Measurements from ENCODE around the gene GNAI3. TPM values are rescaled to one million over a fixed set of nuclear protein-coding genes. Genes with fewer than 3 reads are reported as not detected.

The GNAI3 gene
- polyA plus RNA-seq, 2 of the 4 experiments (the other 2 are of a cell fraction): 5.3 to 8.7 TPM

DNA sequence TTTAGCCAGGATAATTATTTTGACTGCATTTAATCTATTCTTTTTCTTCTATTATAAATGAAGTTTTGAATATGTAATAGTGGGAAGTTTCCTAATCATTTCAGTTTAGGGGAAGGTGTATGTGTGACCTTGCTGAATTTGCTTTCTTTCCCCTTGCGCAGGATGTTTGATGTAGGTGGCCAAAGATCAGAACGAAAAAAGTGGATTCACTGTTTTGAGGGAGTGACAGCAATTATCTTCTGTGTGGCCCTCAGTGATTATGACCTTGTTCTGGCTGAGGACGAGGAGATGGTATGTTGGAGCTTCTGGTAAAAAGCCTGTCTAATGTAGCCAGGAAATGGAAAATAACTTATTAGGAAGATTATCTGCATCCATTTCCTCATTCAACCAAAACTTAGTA lies 37.6 kb downstream of the GNAI3 start:
- Histone ChIP-seq H3K4me2 (no peak overlapping the region), H3K4me3 (no peak overlapping the region), H3K4me1 (no peaks in the 10 kb centered on the region), H3K27ac (no peak overlapping the region), H3K9me3 (no peaks in the 10 kb centered on the region)
- POLR2A ChIA-PET: no interaction called here
- 93% methylated on average over 3 of the region's 3 CpGs for WGBS (ENCODE audit: missing lambda C conversion rate)
- CTCF ChIA-PET: no interaction called here
- ATAC-seq (no peak), FAIRE-seq (no peak), DNase-seq (ENCODE audit: low read depth in 1 of 2, low spot score in 1 of 2) (no peak)
- TF ChIP-seq MAFK (IDR thresholded peaks at IDR 0.05; ENCODE audit: partially characterized antibody) (no peak), FOSB (CRISPR knock-in tag; IDR thresholded peaks at IDR 0.05) (no peak), KDM1A (IDR thresholded peaks at IDR 0.05; ENCODE audit: low read depth) (no peak), NFE2L2 (conservative IDR thresholded peaks at IDR 0.05; ENCODE audit: low read length) (no peak), FOXS1 (CRISPR knock-in tag; IDR thresholded peaks at IDR 0.05) (no peak), CEBPB (IDR thresholded peaks at IDR 0.05) (no peak), CHD2 (IDR thresholded peaks at IDR 0.05; ENCODE audit: low read length, partially characterized antibody) (no peak), SREBF2 (IDR thresholded peaks at IDR 0.05) (no peak), EHMT2 (IDR thresholded peaks at IDR 0.05; ENCODE audit: low read depth) (no peak), ZSCAN20 (CRISPR knock-in tag; IDR thresholded peaks at IDR 0.05) (no peak), SMC3 (IDR thresholded peaks at IDR 0.05) (no peak), MAZ (IDR thresholded peaks at IDR 0.05; ENCODE audit: borderline replicate concordance, low read depth, low read length) (no peak)
- TF ChIP-seq, protein P1, sequence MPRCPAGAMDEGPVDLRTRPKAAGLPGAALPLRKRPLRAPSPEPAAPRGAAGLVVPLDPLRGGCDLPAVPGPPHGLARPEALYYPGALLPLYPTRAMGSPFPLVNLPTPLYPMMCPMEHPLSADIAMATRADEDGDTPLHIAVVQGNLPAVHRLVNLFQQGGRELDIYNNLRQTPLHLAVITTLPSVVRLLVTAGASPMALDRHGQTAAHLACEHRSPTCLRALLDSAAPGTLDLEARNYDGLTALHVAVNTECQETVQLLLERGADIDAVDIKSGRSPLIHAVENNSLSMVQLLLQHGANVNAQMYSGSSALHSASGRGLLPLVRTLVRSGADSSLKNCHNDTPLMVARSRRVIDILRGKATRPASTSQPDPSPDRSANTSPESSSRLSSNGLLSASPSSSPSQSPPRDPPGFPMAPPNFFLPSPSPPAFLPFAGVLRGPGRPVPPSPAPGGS (IDR thresholded peaks at IDR 0.05): no peak

DNA sequence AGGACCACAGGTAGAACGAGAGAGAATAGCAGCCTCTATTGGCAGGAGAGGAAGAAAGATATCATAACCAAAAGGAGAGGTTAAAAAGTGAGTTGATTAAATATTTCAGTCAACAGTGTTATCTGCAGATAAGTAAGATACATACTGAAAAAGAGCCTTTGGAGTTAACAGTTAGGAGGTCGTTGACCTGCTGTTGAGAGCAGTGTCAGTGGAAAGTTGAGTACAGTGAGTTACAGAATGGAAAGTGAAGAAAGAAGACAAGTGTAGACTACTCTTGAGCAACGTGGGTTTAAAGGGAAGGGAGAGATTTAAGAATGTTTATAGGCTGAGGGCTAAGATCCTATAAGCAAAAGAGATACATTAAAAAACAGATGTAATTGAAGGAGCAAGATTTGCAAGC lies 40.8 kb downstream of the GNAI3 start:
- WGBS (ENCODE audit: missing lambda C conversion rate): 90% methylated on average over 3 of the region's 3 CpGs
- ChIA-PET CTCF (no interaction called here), POLR2A (no interaction called here)
- Histone ChIP-seq H3K4me3 (no peak overlapping the region), H3K4me1 (no peaks in the 10 kb centered on the region), H3K9me3 (no peaks in the 10 kb centered on the region), H3K4me2 (no peak overlapping the region), H3K27ac (no peak overlapping the region)
- ATAC-seq: no peak
- TF ChIP-seq HOXB5 (CRISPR knock-in tag; IDR thresholded peaks at IDR 0.05) (no peak), MAFK (IDR thresholded peaks at IDR 0.05; ENCODE audit: partially characterized antibody) (no peak)
- TF ChIP-seq, protein P2, sequence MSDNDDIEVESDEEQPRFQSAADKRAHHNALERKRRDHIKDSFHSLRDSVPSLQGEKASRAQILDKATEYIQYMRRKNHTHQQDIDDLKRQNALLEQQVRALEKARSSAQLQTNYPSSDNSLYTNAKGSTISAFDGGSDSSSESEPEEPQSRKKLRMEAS (IDR thresholded peaks at IDR 0.05): no peak
- DNase-seq (ENCODE audit: low read depth in 1 of 2, low spot score in 1 of 2): no peak
- no peak for FAIRE-seq

DNA sequence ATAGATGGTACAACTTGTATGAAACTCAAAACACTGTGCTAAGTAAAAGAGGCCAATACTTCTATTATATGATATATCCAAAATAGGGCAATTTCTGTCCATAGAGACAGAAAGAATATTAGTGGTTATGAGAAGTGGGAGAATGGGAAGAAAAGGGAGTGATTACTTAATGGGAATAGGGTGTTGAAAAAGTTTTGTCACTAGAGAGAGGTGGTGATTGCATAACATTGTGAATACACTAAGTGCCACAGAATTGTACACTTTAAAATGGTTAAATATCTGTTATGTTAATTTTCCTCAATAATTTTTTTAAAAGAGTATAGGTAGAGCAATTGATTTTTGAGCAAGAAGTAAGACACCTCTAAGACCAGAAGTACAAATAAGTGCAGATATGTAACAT lies 41.3 kb downstream of the GNAI3 start:
- Histone ChIP-seq H3K4me1 (no peaks in the 10 kb centered on the region), H3K4me2 (no peak overlapping the region), H3K9me3 (no peaks in the 10 kb centered on the region), H3K4me3 (no peak overlapping the region), H3K27ac (no peak overlapping the region)
- FAIRE-seq (no peak), ATAC-seq (no peak), DNase-seq (ENCODE audit: low read depth in 1 of 2, low spot score in 1 of 2) (no peak)
- POLR2A ChIA-PET: no interaction called here
- no peak for TF ChIP-seq EHF (CRISPR knock-in tag; IDR thresholded peaks at IDR 0.05)
- no peak for TF ChIP-seq TFCP2L1 (CRISPR knock-in tag; IDR thresholded peaks at IDR 0.05)
- no peak for TF ChIP-seq ZNF302 (CRISPR knock-in tag; IDR thresholded peaks at IDR 0.05)
- TF ChIP-seq MAFK (IDR thresholded peaks at IDR 0.05; ENCODE audit: partially characterized antibody): no peak
- no peak for TF ChIP-seq HEYL (CRISPR knock-in tag; IDR thresholded peaks at IDR 0.05)
- TF ChIP-seq, protein P3, sequence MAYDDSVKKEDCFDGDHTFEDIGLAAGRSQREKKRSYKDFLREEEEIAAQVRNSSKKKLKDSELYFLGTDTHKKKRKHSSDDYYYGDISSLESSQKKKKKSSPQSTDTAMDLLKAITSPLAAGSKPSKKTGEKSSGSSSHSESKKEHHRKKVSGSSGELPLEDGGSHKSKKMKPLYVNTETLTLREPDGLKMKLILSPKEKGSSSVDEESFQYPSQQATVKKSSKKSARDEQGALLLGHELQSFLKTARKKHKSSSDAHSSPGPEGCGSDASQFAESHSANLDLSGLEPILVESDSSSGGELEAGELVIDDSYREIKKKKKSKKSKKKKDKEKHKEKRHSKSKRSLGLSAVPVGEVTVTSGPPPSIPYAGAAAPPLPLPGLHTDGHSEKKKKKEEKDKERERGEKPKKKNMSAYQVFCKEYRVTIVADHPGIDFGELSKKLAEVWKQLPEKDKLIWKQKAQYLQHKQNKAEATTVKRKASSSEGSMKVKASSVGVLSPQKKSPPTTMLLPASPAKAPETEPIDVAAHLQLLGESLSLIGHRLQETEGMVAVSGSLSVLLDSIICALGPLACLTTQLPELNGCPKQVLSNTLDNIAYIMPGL (CRISPR knock-in tag; IDR thresholded peaks at IDR 0.05; ENCODE audit: borderline replicate concordance): no peak
- TF ChIP-seq PHF8 (IDR thresholded peaks at IDR 0.05; ENCODE audit: borderline replicate concordance, low read depth): no peak
- TF ChIP-seq, protein P4, sequence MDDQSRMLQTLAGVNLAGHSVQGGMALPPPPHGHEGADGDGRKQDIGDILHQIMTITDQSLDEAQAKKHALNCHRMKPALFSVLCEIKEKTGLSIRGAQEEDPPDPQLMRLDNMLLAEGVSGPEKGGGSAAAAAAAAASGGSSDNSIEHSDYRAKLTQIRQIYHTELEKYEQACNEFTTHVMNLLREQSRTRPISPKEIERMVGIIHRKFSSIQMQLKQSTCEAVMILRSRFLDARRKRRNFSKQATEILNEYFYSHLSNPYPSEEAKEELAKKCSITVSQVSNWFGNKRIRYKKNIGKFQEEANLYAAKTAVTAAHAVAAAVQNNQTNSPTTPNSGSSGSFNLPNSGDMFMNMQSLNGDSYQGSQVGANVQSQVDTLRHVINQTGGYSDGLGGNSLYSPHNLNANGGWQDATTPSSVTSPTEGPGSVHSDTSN (IDR thresholded peaks at IDR 0.05): no peak
- CTCF ChIA-PET: interaction anchor here (0.6 kb wide), 1 partner anchor 440 kb away, joined by 4 read pairs; no protein-coding TSS in a partner anchor

Measured in A549 (cell line).